GM21825 (cell line): Measurements from ENCODE around the gene ABO.
"Not testable (repeated sequence)": the region's sequence is repeated elsewhere in the genome, so short reads cannot be mapped to it uniquely, and the experiment has no call there.

Experiments used
- ATAC-seq: cut with Tn5 transposase; IDR thresholded peaks from one replicate; pipeline ENCODE4 v1.9.1; 2021; ENCODE audit warnings: mild to moderate bottlenecking, moderate library complexity; ENCODE audit not compliant: unreplicated experiment

Gene ABO

DNA sequence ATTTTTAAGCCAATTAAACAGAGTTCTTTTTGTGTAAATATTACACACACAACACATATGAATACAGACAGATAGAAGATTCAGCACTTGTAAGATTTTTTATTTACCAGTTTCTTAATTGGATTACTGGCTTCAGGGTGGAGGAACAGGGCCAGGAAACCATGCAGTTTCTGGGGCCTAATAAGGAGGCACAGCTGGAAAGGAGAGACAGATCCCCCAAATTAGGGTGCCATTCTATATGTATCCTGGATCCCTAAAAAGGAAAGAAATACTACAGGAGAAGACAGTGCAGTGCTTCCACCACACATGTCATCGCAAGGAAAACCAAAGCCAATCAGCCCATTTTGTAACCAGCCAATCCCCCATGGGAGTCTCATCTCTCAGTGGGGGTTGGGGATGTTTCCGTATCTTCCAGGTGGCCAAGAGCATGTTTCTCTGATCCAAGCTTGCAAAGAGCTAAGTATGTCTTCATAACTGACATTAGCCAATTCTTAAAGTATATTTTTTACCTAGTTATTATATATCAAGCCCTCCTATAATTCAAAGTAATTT is 15.8 kb upstream of the ABO start:
- no peak for ATAC-seq

DNA sequence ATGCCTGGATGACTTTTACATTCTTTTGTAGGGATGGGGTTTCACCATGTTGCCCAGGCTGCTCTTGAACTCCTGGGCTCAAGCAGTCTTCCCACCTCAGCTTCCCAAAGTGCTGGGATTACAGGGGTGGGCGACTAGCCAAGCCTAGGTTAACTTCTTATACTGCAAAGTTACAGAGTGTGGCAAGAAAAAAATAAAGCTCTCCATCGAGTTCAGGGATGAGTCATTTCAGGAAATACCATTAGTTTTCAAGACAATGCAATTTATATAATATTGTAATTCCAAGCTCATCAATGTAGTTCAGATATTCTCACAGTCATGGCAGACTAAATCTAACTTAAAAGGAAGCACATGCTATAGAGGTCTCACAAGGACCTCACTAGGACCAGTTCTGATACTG is 11.5 kb upstream of the ABO start:
- ATAC-seq = no peak

DNA sequence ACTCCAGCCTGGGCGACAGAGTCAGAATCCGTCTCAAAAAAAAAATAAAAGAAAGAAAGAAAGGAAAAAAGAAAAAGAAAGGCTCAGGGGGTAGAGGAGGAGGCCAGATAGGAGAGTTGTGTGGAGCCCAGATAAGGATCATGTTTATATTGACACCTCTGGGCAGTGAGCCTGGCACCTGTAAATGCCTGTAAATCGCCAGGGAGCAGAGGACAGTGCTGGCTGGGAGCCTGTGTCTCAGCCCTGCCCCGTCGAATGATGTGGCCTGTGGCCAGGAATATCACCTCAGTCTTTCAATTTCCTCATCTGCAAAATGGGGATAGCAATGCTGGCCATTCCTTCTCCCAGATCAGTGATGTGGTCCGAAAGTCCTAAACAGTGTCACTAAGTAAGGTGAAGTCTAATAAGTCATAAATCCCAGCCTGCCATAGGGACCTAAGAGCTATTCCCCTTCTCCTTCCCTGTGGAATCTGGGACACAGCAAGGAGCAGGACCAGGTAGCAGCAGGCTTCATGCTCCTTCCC is 10.3 kb upstream of the ABO start:
- ATAC-seq = no peak

DNA sequence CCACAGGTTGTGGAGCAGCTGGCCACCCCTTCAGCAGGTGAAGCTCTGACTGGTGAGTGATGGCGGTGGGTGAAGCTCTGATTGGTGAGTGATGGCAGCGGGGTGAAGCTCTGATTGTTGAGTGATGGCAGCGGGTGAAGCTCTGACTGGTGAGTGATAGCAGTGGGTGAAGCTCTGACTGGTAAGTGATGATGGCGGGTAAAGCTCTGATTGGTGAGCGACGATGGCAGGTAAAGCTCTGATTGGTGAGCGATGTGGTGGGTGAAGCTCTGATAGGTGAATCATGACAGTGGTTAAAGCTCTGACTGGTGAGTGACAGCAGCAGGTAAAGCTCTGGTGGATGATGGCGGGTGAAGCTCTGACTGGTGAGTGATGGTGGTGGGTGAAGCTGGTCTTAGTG is 9.4 kb upstream of the ABO start:
- ATAC-seq = no peak

DNA sequence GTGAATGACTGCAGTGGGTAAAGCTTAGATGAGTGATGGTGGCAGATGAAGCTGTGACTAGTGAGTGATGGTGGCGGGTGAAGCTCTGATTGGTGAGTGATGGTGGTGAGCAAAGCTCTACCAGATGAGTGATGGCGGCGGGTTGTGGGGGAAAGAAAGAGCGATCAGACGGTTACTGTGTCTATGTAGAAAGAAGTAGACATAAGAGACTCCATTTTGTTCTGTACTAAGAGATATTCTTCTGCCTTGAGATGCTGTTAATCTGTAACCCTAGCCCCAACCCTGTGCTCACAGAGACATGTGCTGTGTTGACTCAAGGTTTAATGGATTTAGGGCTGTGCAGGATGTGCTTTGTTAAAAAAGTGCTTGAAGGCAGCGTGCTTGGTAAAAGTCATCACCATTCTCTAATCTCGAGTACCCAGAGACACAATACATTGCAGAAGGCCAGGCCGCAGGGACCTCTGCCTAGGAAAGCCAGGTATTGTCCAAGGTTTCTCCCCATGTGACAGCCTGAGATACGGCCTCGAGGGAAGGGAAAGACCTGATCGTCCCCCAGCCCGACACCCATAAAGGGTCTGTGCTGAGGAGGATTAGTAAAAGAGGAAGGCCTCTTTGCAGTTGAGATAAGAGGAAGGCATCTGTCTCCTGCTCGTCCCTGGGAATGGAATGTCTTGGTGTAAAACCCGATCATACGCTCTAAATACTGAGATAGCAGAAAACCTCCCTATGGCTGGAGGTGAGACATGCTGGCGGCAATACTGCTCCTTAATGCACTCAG is 8.4 kb upstream of the ABO start:
- not testable (repeated sequence) for ATAC-seq

DNA sequence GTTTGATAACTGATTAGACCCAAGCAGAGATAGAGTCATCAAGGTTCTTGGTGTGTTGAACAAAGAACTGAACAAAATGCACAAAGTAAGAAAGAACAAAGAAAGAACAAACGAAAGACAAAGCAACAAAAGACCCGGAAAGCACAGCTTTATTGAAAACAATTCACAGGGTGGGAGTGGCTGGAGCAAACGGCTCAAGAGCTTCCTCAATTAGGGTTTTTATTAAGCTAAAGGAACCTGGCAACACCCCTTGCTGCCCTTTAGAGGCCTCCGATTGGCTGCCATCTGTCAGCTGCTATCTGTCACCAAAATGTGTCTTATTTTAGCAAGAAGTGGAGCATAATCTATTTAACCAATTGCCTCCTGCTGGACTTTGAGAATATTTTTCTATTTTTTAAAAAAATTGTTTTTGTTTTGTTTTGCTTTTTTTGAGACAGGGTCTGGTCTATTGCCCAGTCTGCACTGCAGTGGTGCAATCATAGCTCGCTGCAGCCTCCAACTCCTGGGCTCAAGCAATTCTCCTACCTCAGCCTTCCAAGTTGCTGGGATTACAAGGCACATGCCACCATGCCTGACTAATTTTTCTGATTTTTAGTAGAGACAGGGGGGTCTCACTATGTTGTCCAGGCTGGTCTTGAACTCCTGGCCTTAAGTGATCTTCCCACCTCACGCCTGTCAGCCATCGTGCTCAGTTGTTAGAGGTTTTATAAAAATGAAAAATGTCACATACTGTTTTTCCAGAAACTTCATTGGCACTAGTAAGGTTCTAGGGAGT is 7.7 kb upstream of the ABO start:
- ATAC-seq = no peak

DNA sequence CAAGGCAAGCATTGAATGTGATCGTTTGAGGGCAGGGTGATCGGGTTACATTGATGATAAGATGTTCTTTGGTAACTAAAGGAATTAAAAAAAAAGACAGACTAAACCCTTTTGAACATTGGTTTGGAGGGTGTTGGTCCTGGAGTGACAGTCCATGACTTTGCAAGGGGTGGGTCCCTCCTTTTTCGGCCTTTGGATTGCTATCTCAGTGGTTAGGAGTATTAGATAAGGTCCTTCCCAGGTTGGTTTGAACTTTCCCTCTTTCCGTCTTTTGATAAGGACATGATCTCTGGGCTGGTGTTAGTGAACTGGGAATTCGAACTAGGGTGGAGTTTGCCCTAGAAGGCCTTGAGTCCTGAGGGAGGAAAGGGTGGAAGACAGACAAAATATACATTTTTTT is 5.4 kb upstream of the ABO start:
- ATAC-seq = no peak

DNA sequence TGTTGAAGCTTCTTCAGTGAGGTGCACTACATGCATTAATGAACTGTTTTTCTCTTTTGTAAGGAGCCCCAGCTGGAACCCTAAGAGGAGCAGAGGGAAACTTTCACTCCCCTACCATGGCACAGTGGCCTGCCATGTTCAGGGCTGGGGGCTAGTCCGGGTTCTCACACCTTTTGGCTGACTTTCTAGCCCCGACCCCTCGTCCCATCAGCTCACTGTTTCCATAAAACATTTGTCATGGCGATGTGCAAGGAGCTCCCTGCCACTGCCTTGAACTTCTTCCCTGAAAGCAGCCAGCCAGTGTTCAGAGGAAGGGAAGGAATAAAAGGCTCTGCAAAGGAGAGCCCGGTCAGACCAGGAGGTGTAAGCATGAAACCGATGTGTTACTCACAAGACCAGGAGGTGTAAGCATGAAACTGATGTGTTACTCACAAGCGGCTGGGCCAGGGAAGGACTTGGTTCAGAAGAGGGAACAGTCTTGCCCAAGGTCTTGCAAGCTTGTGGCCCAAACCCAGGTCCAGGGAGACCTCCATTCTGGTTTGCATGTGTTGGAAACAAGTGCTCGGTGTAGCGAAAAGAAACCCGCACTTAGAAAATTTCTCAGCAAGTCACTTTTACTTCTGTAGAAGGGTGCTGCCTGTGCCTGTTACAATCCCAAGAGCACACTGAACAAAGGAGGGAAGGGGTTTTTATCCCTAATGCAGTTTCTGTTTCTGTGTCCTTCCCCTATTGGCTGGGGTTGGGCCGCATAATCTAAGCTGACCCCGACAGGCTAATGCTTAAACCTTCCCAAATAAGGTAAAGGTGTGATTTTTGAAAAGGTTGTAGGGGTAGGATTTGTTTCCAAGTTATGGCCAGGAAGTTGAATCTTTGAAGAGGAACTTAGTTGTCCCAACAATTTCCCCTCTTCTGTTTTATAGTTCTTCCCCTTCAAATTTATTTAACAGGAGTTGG is 3.4 kb upstream of the ABO start:
- ATAC-seq = no peak

DNA sequence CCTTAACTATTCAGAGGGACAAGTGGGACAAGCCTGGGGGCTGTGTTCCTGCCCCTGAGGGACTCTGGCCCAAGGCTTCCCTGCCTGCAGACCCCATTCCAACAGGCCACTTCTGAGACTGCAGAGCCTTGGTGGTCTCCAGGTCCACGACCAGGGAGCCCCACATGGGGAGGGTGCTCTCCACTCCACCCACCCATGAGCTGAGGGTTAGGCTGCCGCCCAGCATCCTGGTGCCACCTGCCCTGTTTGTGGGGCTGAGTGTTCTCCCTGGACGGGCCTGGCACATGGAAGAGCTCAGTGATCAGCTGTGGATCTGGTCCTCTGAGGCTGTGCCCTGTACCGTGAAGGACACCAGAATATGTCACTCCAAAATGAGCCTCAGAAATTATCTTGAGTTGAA is 2.5 kb upstream of the ABO start:
- no peak for ATAC-seq

DNA sequence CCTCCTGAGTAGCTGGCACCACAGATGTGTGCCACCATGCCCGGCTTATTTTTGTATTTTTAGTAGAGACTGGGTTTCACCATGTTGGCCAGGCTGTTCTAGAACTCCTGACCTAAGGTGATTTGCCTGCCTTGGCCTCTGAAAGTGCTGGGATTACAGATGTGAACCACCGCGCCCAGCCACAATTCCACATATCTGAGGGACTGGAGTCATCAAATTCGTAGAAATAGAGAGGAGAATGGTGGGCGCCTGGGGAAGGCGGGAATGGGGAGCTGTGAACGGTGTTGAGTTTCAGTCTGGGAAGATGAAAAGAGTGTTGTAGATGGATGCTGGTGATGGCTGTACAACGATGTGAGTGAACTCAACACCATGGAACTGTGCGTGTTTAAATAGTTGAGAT is 1.9 kb upstream of the ABO start:
- ATAC-seq = no peak

DNA sequence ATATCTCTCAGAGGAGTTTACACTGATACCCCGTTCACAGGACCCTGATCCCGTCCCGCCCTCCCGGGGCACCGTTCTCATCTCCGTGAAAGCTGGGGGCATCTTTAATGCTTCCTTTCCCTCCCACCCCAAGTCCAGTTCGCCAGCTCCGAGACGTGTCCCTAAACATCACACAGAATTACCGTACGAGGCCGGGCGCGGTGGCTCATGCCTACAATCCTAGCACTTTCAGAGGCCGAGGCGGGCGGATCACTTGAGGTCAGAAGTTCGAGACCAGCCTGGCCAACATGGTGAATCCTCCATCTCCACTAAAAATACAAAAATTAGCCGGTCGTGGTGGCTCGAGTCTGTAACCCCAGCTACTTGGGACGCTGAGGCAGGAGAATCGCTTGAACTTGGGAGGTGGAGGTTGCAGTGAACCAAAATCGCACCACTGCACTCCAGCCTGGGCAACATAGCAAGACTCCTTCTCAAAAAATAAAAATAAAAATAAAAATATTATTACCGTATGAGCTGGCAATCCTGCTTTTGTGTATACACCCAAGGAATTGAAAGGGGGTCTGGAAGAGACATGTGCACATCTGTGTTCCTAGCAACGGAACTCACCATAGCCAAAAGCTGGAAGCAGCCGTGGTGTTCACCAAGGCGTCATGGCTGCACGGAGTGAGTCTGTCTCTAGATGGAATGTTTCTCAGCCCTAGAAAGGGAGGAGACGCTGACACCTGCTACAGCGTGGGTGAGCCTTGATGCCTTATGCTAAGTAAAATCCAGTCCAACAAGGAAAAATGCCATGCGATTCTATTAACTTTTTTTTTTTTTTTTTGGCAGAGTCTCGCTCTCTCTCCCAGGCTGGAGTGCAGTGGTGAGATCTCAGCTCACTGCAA is 1.2 kb upstream of the ABO start:
- no peak for ATAC-seq

DNA sequence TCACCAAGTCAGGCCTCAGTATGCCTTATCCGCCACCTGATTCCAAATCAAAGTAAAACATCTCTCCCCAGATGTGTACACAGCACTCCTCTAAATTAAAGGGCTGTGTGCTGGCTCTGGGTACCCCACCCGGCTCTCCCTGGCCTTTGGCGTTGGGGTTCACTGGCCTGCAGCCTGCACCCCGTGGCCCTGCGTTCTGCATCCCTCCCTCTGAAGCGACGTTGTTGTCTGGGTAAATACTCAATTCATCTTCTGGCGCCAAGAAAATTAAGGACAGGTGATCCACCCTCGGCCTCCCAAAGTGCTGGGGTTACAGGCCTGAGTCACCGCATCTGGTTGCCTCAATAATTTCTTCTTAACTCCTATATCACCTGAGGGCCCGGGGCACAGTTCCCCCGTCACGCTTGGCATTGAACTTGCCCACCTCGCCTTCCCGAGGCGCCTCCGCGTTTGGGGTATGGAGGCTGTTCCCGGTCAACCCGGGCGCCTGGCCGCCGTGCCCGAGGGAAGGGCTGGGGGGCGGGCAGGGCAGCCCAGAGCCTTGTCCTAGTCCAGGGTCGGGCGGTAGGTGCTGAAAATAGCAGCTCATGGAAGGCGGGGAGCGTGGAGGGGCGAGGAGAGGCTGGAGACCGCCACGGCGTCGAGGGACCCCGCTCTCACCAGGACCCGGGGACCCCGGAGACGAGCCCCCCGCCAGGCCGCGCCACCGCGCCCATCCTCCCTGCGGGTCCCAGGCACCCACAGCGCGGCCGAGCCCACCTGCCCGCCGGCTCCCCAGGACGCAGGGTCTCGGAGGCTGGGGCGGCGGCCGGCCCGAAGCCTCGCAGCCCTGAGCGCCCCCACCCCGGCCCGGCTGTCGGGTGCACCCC is 531 bp downstream of the ABO start:
- ATAC-seq = no peak

DNA sequence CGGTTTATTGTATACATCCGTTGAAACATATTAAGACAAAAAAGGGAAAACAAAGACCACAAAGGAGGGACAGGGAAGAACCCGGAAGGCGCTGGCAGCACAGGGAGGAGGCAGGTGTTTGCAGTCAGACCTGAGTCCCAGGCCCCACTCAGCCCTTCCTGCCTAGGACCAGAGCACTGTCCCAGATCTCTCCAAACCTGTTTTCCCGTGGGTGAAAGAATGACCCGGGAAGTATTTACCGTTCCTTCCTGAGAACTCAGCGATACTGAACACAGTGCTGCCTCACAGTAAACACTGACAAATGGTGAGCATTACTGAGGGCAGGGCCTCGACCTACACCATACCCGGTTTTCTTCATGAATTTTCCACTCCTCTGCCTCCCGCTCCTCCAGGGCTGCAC is 1.2 kb downstream of the ABO start:
- ATAC-seq = no peak

DNA sequence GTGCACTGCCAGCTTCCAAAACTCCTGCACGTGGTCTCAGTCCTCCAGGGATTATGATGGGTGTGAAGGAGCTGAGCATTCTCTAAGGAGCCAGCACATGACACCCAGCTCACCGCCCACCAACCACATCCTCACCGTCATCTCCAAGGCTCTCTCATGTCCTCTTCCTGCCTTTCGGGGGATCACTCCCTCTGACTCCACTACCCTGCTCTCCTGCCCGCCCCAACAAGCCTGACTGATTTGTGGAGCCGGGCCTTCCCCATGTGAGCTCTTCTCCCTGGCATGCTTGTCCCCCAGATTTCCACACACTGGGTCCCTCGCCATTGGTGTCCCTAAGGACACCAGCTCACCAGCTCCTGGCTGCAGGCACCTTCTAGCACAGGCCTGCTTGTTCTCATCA is 1.9 kb downstream of the ABO start:
- ATAC-seq = no peak

DNA sequence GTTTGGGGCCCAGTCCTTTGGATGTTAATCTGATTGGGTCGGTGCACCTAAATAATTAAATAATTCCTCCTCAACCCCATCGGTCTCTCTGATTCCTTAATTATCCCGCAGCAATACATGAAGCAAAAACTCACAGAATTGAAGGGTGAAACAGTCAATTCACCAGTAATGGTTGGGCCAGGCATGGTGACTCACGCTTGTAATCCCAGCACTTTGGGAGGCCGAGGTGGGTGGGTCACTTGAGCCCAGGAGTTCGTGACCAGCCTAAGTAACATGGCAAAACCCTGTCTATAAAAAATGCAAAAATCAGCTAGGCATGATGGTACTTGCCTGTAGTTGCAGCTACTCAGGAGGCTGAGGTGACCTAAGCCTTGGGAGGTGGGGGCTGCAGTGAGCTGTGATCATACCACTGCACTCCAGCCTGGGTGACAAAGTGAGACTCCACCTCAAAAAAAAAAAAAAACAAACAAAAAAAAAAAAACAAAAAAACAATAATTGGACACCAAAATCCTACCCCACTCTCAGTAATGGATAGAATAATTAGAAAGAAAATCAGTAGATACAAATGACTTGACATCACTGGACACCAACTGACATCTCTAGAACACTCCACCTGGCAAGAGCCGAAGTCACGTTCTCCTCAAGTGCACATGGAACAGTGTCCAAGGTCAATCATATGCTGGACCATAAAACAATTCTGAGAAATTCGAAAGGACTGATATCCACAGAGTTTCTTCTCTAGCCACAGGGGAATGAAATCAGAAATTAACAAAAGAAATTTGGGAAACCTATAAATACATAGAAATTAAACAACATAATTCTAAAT is 5.3 kb downstream of the ABO start:
- ATAC-seq = no peak

DNA sequence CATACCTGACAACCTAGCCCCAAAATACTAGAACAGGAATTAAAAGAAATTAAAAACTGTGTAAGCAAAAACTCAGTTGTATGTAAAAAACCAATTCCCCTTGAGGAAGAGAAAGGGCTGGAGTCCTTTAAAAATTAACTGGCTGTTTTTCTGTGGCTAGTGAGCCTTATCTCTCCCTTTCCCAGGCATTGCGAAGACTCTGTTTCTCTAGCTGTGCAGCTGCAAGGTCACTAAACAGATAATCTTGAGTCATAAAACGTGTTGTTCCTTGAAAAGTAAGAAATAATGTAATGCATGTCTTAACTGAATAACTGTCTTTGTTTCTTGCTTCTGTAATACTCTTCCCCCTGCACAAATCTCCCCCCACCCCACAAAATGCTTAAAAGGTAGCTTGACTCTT is 5.9 kb downstream of the ABO start:
- ATAC-seq = not testable (repeated sequence)

DNA sequence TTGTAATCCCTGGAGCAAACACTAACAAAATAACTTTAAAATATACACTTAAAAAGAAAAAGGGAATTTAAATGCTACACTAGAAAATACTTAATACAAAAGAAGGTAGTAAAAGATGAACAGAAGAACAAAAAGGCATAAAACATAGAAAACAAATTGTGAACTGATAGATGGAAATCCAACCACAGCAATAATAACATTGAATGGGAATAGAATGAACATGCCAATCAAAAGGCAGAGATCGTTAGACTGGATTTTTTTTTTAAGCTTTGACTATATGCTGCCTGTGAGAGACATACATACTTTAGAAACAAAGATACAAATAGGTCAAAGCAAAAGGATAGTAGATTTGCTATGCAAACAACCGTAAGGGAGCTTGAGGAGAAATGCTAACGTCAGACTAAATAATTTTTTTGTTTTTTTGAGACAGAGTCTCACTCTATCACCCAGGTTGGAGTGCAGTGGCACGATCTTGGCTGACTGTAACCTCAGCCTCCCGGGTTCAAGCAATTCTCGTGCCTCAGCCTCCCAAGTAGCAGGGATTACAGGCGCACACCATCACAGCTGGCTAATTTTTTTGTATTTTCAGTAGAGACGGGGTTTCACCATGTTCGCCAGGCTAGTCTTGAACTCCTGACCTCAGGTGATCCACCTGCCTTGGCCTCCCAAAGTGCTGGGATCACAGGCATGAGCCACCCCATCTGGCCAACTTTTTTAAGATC is 6.5 kb downstream of the ABO start:
- no peak for ATAC-seq
